GM19395 (cell line): ENCODE data around the gene OR4C6.

Source experiments
- ATAC-seq: cut with Tn5 transposase; IDR thresholded peaks from one replicate; pipeline ENCODE4 v1.9.1; 2021; ENCODE audit warnings: mild to moderate bottlenecking, moderate library complexity; ENCODE audit not compliant: unreplicated experiment

The OR4C6 gene

DNA sequence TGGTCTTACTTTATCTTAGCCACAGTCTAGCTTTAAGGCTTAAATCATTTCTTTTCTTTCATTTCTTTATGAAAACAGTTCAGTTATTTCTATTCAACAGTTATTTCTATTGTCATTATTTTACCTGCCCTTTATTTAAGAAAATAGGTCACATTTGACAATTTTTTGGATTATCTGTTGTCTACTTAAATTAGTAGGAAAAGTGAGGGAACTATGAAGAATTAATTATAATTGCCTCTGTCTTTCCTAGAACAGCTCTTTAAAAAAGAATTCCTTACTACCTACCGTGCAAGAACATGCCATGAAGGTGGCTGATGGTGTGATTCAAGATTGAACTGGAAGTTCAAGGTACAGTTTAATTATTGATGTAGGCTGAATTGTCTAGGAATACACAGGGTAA is at the start of gene OR4C6:
TSS of gene OR4C6 (plus strand) at position 301 of the 400 bp plus-strand sequence. CDS start 2,966 bp downstream, outside the sequence.
- no peak for ATAC-seq

DNA sequence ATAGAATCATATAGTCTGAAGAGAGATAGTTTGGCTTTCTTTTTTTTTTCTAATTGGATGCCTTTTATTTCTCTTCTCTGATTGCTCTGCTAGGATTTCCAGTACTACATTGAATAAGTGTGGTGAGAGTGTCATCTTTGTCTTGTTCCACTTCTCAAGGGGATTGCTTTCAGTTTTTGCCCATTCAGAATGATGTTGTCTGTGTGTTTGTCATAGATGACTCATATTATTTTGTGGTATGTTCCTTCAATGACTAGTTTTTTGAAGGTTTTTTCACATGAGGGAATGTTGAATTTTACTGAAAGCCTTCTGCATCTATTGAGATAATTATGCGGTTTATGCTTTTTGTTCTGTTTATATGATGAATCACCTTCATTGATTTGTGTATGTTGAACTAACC is 37.5 kb upstream of the OR4C6 start:
- no peak for ATAC-seq

DNA sequence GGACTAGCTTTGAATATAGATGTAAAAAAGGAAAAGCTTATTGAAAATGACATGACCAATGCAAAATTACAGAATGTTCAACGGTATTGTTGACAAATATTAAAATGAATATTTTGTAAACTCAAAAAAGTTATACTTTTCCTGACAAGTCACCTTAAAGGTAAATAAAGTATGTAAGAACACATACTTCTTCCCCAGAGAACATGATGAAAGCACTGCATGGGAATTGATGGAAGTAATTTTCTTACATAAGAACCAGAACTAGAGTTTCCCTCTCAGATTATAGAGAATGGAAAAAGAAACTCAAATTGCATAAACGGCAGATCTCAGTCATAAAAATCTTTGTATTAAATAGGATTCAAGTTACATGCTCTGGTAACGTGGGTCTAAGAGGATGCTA is 27.2 kb upstream of the OR4C6 start, which contains the start of gene OR4P4:
TSS of gene OR4P4 (plus strand) at position 301 of the 400 bp plus-strand sequence.
- no peak for ATAC-seq

DNA sequence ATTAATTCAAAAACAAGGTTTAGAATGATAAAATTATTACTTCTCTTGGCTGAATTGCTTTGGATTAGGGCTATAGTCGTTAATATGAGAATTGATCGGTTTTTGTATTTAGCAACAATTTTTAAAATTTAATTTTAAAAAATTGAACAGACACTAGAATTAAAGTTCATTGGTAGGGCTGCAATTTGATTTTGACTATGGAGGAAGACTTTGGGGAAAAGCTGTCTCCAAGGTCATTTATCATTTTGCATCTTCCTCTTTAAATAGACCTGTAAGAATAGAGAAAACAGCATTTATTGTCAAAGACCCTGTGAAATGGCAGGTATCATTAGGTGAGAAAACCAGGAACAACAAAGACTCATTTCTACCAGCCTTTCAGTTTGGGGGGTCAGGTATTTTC is 14.0 kb upstream of the OR4C6 start, which contains the start of gene OR4S2:
TSS of gene OR4S2 (plus strand) at position 301 of the 400 bp plus-strand sequence. CDS start 2,577 bp downstream, outside the sequence.
- ATAC-seq: no peak

DNA sequence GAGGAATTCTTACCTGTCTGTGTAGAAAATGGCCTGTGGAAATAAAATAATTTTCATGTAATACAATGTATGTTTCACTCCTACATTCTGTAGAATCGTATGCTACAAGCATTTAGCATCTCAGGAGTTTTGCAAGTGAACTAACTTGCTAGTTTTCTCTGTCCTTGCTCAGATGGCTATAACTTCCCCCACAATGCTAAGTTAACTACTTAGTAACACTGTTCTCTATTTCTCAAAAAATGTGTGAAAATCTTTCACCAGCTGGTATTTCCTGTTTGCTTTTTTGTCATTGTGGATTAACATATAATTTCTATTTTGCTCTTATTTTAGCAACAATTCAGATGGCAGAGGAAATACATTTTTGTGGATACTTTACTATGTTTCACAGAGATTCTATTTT is 9.4 kb upstream of the OR4C6 start:
- ATAC-seq: no peak

DNA sequence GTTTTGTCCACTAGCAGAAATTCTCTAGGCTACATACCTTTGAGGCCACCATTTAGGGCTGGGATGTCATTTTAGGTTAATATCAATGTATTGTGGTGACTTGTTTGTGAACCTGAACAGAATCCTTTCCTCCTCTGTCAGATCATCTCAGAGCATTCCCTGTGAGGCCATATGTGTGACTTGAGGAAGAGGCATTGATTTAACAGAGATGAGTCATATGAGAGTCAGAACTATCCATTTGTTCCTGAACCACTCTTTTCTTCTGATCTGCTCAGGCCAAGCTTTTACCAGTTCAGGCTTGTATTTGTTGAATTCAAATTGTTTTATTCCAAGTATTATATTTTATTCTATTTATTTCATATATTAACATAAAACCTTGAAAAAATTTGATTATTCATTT is 6.9 kb upstream of the OR4C6 start:
- no peak for ATAC-seq

DNA sequence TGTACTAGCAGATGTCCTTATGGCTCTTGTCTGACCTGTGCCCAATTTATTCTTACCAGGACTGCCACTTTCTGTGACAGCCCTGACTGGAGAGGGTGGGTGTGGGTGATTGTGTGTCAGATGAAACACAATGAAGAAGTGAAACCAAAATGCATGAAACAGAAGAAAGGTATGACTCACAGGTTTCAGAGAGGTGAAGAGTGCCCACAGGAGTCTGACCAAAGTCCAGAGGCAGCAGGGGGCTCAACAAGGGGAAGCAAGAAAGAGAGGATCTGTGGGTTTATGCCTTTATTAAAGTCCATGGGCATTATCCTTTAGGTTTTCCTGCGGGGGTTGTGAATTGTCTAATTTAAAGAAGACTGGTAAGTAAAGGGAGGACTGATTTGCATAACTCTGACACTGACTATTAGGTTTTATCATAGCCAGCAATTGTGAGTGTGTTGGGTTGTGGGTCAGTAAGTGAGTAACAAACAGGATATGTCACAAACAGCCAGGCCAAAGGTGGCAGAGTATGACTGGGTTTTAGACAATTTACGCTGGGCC is 3.9 kb upstream of the OR4C6 start:
- ATAC-seq: peak; percentile 99

DNA sequence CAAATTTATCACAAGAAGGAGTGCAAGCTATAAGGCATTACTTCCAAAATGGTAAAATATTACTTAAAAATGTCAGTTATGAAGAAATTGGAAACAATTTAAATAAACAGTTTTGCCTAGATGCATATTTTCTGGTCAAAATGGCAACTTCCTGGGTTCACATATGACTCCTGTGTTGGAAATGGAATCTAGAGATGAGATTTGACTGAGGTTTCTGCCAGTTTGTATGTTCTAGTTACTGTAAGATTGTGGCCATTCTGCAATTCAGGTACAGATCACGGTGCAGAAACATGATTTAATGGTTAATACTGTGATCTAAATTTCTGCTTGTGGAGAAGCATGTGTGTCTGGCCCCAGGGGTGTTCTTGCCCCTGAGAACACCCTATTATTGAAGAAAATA is 3.4 kb upstream of the OR4C6 start:
- ATAC-seq: peak; percentile 39

DNA sequence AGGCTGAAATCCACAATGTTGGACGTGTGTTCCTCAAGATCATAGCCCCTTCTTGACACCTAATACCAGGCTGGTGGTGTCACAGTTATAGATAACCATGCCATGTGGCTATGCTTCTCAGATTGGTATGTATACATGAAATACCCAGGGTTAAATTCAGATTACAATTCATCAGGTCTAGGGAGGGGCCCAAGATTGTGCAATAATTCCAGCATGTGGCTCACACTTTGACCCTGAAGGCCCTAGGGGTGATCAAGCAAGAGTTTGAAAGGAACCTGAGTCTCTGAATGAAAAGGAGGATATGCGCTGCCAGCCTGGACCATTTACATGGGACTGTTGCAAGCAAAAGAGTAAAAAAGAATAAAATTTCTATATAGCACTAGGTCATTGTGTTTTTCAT is 7.4 kb downstream of the OR4C6 start:
- no peak for ATAC-seq

DNA sequence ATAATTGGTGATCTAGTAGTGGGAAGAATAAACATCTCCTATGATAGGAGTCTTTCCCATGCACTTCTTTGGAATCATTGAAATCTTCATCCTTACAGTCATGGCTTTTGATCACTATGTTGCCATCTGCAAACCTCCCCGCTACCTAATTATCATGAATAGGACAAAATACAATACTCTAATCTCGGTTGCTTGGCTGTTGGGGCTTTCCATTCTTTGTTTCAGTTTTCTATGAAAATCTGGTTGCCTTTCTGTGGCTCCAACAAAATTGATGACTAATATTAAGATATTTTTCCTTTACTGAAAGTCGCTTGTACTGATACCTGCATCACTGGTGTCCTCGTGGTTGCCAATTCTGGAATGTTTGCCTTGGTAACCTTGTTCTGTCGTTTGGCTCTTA is 11.9 kb downstream of the OR4C6 start:
- no peak for ATAC-seq

DNA sequence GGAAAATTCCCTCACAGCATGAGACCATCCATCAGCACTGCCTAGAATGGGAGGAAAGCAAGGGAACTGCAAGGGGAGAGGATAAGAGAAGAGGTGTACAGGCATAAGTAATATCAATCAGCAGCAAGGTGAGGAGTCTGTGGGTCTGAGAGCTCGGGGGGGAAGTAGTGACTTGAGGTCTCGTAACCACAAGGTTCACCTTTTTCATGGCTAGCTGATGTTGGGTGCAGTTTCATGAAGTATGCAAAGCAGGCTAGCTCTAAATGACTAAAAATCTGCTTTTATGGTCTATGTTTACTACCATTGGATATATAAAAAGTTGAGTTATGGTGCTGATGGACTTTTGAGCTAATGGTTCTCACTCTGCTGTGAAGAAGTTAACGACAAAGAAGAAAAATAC is 35.8 kb downstream of the OR4C6 start:
- ATAC-seq: no peak

DNA sequence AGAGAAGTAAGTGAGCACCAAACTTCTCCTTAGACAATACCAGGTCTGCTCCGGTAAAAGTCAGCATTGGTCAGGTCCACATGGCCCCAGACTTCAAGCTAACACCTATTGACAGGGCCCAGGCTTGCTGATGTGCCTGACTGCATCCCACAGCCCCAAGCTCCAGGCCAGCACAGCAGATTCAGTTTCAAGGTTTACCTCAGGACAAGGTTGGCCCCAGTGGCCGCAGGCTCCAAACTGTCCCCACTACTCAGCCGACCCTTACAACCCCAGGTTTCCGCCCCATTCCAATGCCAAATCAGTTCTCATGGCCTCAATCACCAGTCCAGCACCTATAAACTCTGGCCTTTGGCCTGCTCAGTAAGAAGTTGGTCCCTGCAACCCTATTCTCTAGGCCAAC is 39.4 kb downstream of the OR4C6 start:
- ATAC-seq: no peak

DNA sequence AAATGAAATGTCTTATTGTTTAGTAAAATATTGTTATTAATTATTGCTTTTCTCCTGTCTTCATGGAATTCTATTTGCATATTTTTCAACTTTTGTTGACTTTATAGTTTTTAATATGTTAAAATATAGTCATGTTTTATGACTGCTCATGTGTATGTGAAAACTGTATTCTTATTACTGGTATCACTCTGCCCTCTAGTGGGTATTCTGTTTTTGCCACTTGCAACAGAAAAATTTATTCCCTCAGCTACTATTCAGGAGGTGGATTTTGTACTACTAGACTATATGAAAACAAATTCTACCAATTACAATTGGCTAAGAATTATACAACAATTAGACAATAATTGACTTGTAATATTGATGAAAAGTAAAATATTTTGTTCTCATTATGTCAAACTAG is 45.0 kb downstream of the OR4C6 start:
- ATAC-seq: peak; percentile 71

DNA sequence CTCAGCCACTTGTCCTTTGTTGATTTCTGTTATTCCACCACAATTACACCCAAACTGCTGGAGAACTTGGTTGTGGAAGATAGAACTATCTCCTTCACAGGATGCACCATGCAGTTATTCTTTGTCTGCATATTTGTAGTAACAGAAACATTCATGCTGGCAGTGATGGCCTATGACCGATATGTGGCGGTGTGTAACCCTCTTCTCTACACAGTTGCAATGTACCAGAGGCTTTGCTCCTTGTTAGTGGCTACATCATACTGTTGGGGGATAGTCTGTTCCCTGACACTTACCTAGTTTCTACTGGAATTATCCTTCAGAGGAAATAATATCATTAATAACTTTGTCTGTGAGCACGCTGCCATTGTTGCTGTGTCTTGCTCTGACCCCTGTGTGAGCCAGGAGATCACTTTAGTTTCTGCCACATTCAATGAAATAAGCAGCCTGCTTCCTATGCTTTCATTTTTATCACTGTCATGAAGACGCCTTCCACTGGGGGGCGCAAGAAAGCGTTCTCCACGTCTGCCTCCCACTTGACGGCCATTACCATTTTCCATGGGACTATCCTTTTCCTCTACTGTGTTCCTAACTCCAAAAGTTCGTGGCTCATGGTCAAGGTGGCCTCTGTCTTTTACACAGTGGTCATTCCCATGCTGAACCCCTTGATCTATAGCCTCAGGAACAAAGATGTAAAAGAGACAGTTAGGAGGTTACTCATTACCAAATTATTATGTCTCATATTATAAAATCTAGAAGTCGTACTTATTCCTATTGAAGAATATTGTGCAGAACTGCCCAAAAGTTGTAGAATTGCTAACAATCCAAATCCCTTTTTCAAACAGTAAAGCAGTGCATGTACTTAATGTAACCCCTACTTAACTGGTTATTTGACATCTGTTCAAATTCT is 53.2 kb downstream of the OR4C6 start:
- no peak for ATAC-seq
